CD4-positive, alpha-beta T cell treated with Interleukin-21 for 1 hour (primary cell): ENCODE measurements around the gene MBD5.

Experiments
- DNase-seq: peaks from one replicate; pipeline ENCODE4 v3.0.0-alpha.2; 2020

Gene MBD5

DNA sequence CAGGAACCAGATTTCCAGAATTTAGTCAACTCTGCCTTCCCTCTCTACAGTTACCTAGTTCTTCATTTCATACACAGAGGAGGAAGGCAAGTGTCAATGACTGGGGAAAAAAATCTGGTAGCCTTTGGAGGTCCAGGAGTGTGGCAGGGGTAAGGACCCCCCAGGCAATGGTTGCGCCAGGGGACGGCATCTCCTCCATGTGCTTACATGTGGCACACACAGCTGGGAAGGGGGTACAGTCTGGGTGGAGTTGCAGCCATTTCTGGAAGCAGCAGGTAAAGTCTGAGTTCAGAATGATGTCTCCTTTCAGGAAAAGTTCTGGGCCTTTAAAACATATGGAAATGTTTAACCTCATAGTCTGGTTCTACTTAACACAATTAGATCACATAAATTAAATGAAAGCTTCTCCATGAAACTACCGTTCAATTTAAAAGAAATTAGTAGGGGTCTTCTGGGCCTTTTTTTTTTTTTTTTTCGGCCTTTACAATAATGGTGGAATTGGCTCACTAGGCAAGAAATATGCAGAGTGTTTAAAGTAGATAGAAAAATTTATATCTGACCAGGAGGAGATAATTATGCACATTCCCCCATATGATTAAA is 470.0 kb downstream of the MBD5 start:
- no peak for DNase-seq

DNA sequence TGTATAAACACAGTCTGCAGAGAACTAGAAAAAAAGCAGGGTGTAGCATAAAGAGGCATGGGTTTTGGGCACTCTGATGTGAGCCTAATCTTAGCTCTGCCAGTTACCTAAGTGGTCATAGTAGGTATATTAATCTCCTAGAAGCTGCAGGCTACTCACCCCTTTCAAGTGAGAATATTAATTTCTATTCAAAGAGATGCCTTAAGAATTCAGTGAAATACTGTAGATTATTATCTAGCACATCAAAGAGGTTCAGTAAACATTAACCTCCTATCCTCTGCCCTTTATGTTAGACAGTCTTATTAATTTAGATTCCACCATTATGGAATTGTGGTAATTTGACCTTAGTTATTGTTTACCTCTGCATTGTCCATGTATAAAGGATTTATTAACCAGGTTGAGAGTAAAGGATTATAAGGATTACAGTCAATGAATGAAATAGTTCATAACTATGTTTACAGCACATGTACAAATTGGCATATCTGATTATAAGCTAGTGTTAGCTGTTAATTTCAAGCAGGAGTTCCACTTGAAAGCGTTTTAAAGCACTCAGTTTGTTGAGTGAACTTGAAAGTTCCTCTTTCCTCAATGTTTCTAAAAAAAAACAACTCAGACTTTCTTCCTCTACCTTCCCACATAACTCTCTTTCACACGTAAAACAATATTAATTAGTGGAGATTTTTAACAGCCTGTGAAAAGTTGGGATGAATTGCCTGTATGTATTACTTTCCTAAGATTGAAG is 473.1 kb downstream of the MBD5 start:
- no peak for DNase-seq

DNA sequence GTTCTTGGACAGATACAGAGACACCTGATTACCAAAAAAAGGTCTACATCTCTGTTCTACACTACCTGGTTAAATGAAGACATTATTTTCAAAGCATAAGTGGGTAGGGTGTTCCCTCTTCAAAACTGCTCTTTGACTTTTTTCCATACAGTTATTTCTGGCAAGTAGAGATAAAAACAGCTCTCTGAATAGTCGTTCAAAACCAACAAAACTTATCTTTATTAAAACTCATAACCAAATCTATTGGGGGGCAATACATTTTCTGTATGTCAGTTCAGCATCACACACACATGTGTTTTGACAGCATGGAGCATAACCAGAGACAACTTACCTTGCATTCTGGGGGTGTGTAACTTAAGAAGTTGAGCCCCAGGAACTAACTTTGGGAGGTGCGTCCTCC is 474.7 kb downstream of the MBD5 start:
- DNase-seq, result no peak

DNA sequence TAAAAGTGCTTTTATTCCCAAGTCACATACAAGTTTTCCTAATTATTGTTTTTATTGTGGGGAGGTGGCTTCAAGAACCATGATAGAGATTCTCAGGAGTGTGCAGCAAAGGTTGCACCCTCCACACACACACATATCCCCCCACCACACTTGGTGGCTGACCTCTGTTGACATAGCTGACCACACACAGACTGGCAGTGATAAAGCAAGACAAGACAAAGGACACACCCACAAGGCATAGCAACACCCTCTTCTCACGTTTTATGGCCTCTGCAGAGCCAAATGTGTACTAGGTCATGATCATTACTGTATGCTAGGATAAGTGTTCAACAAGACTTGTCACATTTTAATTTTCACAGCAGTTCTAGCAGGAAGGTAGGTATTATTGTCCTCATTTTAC is 480.7 kb downstream of the MBD5 start:
- no peak for DNase-seq

DNA sequence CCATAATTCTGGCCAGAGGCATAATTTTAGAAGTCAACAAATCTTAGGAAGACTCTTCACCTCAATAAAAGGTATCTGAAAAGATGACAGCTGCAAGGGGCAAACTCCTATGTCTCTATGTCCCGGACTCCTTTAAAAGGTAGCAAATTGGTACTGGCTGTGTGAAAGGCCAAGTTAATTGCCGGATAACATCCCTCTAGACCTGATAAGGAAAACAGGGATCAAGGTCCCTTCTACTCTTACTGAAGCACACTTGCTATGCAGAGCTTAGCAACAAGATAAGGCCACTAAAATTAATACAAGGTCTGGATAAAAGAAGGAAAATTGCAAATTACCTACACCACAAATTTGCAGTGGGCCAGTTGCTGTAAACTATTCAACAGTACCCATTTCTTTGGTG is 482.6 kb downstream of the MBD5 start:
- no peak for DNase-seq

DNA sequence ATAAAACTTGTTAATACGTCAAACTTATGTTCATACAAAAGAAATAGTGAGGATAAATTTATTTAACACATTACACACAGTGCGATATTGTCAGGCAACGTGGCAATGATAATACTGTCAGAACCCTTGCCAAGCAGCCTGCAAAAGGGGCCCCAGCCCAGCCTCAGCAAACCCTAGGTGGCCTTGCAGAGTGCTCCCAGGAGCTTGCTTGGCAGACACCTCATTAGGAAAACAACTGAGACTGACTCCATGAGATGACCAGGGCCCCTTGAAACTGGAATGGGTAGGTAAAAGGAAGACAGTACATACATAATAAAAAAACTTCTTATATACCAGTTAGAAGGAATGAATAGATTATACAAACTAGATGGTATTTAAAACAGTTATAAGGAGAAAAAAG is 487.1 kb downstream of the MBD5 start:
- no peak for DNase-seq

DNA sequence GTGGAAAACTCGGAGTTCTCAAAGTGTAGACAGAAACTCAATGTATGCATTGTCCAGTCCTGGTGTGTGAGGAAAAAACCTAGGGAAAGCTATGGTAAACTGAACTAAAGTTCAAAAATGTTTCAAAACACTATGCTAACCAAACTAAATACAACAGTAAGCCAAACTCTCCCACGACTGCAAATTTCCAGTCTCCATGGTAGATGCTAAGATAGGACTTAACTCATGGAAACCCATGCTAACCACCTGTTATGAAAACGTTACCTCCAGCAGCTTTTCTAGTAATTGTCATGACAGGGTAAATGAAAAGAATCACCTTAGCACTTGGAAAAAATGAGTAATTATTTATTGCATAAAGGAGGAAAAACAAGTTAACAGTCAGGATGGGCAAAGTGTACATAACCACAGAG is 488.0 kb downstream of the MBD5 start:
- no peak for DNase-seq

DNA sequence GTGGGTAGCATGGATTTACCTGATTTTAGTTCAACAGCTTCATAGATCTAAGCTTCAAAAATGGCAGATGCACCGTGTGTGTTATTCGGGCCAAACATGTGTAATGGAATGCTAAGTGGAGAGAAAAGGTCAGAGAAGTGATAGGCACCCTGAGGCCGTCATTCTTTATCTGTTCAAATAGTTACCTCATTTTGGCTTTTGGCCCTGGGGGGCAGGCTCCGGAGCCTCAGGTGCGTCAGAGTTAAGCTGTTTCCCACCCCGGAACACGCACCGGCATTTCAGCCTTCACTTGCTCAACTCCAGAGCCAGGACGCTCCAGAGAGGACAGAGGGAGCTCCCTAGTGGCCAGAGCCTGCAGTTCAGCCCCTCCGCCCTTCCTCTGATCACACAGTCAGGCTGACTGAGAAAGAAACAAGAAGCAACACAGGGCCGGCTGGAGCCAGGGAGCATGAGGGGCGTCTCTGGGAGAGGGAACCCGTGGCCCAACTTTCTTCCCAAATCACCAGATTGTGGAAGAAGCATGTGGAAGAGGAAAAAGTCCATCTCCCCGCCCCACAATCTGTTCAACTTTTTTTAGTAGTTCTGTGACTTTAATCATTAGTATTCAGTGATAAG is 488.5 kb downstream of the MBD5 start:
- DNase-seq, result peak; percentile 86

DNA sequence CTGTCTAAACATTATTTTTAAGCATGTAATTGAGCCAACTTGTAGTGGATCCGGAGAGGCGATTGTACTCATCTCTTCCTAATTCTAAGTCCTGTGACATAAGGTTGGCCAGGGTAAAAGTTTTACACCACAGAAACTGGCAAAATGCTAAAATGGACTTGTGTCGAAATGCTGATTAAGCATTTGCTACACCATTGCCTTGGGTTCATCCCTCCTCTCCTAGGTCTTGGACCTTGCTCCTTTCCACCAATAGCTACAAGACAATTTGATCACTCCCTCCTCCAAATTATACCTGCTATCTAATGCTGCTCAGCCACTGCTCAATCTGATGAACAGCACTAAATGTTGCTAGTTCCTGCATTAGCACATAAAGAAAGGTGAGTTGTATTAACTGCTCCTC is 491.0 kb downstream of the MBD5 start:
- DNase-seq, result no peak

DNA sequence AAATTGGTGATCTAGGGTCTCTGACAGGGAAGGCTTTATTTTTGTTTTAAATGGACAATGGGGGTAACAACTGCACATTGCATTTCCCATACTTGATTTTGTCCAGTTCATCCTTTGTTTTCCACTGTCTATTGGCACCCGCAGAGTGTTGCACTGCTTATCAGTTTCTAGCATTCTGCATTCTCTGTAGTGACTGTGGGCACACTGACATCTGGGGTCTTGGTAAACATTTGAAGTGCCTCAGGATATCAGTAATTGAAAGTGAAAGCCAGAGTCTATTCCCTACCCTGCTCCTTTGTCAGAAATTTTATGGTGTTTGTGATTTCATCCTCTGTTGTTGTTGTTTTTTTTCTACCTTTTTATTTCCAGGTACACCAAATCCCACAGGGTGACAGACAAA is 491.6 kb downstream of the MBD5 start:
- DNase-seq, result no peak

DNA sequence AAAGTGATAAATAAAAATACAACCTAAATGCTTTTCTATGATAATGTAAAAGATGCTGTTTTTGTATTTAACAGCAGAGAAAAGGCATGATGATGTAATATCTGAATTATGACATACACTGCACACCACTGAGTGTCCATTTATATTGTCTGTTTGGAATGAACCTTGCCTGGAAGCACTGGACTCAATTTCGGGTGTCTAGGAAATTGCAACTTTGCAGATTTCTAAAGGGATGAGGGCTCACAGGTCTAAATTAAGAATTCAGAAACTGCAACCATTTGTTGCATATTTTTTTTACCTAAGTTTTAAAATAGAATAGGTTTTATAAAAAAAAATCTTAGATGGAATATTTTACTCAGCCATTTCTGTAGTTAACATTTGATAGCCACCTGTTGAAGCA is 492.5 kb downstream of the MBD5 start:
- no peak for DNase-seq

DNA sequence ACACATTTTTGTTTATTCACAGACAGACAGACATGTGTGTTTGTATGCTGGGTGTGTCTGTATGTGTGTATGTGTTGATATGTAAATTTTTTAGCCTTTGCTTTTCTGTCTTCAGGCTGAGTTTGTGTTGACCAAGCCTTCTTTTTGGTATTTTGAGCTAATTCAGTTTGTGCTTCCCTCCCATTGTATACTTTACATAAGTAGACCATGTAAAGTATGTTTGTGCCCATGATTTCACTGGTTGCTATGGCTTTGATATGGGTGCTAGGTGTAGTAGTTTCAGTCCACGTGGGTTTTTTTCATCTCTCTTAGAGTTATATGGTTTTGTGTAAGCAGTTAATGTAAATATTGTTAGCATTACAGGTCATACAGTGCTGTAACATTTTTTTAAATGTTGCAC is 494.2 kb downstream of the MBD5 start:
- no peak for DNase-seq

DNA sequence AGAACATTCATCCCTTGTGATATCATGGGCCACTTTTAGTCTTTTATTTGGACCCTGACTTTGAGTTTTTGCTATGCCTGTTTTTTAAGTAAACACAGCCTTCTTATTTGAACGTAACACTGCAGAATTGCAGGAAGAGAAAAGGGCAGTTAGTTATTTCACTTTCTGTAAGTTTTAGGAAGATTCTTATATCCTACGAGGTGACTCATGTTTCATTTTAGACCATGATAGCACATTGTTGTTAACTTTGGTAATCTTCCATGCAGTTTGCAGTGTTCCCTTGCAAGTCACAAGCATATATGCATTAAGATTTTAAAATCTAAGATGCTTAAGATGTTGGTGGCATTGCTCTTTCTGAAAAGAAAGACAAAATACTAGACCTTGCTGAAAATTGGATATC is 495.1 kb downstream of the MBD5 start:
- no peak for DNase-seq

DNA sequence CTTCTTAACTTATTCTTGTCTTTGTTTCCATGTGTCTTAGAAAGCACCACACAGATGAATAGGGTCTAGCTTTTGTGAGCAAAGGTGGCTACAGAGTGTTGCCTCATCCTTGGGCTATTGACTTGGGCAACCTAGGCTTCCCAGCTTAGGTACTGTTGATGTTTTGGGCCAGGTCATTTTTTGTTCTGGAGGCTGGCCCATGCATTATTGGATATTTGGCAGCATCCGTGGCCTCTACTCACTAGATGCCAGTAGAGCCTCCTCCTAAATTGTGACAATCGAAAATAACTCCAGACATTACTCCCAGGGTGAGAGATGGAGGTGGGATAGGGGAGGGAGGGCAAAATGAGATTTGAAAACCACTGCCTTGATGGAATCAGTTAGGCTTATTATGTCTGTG is 496.4 kb downstream of the MBD5 start:
- no peak for DNase-seq

DNA sequence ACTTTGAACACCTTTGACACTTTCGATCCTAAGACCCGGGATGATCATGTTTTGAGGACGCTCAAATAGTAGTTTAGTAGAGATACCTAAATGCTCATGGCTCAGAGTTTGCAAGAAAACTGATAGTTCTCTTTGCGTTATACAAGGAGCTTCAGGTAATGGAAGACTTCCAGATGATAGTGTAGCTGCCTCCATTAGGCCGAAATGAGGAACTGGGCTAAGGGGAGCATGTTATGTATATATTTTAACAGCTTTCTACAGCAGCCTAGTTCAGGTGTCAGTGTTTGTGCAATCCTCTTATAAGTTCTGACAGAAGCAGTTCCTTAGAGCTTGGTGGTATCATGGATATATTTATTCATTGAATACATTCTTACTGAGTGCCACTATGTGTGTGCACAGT is 496.9 kb downstream of the MBD5 start:
- no peak for DNase-seq

DNA sequence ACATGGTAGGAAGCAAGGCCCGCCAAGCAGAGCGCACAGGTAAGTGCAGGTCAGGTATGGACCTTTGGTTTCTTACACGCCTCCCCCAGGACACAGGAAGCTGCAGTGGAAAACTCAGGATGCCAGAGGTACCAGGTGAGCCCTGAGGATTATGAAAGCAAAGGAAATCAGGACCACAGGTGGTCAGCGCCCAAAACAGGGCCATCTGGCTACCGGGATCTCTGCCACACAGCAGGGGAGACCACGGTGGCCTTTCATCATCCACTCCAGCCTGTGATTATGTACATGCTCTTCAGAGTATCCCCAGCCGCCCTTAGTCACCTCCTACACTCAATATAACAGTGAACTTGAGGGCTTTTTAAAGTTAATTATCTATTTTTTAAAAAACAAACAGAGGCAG is 498.1 kb downstream of the MBD5 start:
- DNase-seq, result no peak

DNA sequence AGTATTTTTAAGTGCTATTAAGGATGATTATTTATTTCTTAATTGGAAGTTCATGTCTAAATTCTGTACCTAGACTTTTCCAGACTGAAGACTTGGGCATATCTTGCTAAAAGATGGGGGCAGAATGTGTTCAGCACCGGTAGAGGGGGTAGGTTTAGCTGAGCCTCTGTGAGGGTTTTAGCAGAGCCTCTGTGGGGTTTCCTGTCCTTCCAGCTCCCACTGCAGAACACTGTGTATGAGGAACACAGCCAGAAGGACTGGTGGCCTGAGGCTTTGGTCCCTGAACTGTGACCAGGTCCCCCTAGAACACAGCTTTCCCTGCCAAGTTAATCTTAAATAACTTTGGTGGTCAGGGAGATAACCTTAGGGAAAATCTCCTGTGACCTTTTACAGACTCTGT is 500.3 kb downstream of the MBD5 start:
- no peak for DNase-seq

DNA sequence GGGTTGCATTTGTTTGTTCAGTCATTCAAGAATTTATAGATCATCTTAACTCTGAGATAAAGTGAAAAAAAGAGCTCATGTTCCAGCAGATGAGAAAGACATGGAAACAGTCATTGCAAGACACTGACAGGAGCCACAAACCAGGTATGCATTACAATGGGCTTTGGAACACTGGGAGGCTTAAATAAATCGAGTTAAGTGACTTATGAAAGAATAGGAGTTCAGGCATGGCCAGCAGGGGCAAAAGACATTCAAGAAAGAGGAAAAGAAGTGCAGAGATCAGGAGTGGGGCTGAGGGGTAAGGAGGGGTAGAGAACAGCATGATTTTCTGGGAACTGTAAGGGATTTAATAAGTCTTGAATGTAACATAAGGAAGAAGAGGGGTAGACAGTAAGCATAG is 502.4 kb downstream of the MBD5 start:
- no peak for DNase-seq

DNA sequence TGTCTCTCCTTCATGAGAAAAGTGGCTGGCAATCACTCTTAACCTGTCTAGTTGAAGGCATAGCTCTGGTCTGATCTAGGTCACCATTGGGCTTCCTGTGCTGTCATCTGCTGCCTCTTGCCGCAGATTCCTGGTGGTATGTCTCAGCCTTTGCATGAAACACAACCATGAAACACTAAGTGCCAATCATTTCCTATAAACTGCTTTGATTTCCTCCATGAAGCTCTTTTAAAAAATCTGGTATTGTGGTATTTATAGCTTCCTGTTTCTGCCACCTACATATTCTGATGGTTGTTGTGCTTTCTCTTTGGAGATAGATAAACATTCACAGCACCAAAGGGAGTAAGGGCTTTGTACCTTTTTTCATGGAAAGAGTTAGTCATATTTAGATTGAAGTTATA is 503.6 kb downstream of the MBD5 start:
- peak; percentile 79 for DNase-seq

DNA sequence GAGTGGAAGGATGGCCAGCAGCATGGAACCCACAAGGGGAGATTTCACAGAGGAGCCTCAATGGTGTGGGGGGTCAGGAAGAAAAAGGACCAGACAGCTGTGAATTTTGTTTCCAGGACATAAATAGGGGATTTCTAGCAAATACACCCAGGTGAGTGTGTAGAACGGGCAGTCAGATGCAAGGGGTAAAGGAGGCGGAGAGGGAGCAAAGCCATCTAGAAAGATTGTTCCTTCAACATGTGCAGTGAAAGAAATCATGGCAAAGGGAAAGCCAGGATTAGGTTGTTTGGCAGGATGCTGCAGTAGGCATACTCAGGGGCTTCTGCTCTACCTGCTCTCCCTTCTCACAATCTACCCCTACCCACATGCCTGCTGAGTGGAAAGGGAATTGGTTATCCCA is 504.2 kb downstream of the MBD5 start:
- no peak for DNase-seq

DNA sequence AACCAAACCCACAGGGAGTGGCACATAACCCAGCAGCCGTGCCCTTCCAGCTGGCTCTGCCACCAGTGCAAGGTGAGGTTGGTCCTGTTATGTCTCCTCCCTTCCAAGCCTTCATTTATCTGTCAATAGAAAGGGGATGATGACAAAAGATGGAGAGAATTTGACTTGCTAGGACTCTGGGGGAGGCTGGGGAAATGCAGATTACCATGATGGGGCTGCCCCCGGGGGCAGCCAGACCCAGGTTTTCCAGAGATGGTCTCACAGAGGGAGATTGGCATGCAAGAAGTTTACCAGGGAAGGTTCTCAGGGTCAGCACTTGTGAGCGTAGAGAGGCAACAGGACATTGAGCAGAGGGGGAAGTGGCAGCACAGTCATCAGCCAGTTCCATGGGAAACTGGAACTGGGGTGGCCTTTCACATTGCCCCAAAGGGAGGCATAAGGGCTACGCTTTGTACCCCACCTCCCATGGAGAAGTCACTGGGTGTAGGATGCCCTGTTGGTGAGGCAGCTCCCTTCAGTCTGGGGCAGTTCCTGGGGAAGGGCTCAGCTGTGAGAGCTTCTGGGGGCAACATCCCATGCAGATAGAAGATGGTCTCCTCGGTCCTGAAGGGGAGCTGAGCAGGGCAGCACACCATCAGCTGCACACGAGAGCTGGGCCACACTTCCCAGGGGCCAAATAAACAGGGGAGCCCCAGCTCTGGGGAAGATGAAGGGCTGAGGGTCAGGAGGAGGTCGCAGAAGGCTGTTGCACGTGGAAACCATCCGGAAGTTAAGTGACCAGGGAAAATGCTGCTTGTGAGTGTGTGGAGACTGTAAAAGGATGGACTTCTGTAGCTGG is 505.8 kb downstream of the MBD5 start:
- DNase-seq, result no peak

DNA sequence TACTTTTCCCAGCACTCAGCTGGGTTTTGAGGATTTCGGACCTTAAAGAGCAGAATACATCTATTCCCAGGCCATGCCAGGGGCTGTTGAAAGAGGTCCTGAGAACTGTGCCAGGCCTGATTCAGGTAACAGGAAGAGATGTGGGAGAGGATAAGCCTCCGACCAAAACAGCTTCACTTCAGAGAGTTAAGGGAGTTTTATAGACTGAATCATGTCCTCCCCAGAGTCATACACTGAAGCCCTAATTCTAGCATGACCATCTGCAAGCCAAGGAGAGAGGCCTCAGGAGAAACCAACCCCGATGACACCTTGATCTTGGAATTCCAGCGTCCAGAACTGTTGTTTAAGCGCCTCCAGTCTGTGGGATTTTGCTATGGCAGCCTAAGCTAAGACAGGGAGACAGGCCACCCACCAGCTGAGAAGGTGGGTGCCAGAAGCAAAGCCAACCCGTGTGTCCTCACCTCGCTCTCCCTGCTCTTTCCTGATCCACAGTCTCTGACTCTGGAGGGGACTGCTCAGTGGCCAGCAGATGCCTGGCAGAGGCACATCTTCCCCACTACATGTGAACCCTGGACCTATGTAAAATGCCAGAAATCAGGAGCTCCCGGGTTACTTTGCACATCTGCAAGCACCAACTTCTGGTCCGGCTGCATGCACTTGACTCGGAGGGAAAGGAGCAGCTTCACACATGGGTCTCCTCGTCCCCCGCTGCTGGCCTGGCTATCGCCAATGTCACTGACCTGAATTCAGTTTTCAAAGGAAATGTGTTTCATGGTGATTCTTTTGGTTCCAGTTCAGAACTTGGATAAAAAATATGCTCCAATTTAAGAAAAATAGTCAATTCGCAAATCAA is 506.8 kb downstream of the MBD5 start:
- DNase-seq, result peak; percentile 15
